ENCODE measurements around the gene KRTAP5-11. TPM values are rescaled to one million over a fixed set of nuclear protein-coding genes. Genes with fewer than 3 reads are reported as not detected.
"Not testable (repeated sequence)": the region's sequence is repeated elsewhere in the genome, so short reads cannot be mapped to it uniquely, and the experiment has no call there.

KRTAP5-11 gene
- polyA plus RNA-seq, 2 of the 4 experiments (the other 2 are of a cell fraction): not detected

DNA sequence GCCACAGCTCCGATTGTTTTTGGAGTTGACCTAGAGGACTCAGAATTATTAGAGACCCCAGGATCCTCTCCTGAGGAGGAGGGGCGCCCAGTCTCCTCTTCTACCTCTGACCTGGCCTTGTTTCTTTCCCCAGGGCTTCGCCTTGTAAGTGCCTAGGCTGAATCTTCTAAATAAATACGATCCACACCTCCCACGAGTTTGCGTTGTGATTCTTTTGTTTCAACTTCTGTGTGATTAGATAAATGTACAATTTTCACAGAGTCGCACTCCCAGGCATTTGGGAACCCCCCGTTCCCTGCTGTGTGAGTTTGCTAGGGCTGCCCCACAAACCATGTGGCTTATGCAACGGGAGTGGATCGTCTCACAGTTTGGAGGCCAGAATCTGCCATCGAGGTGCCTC, 43.7 kb downstream of the KRTAP5-11 start:
- WGBS (ENCODE audit: missing lambda C conversion rate): 62% methylated on average over 11 of the region's 11 CpGs
- ATAC-seq: no peak
- TF ChIP-seq RAD21 (conservative IDR thresholded peaks at IDR 0.05 in 1 of 2, IDR thresholded peaks at IDR 0.05 in 1 of 2) (no peak), CBX8 (IDR thresholded peaks at IDR 0.05) (no peak), FOSL2 (IDR thresholded peaks at IDR 0.05) (no peak), FOSL2 (CRISPR knock-in tag; IDR thresholded peaks at IDR 0.05) (no peak), JUN (IDR thresholded peaks at IDR 0.05) (no peak), FOXS1 (CRISPR knock-in tag; IDR thresholded peaks at IDR 0.05) (no peak), EHMT2 (IDR thresholded peaks at IDR 0.05; ENCODE audit: low read depth) (no peak), ZFP36 (IDR thresholded peaks at IDR 0.05; ENCODE audit: borderline replicate concordance, partially characterized antibody) (no peak), HDAC2 (IDR thresholded peaks at IDR 0.05) (no peak), TFCP2L1 (CRISPR knock-in tag; IDR thresholded peaks at IDR 0.05) (no peak), CEBPB (IDR thresholded peaks at IDR 0.05) (no peak), RARB (CRISPR knock-in tag; IDR thresholded peaks at IDR 0.05) (no peak)
- TF ChIP-seq, protein P1, sequence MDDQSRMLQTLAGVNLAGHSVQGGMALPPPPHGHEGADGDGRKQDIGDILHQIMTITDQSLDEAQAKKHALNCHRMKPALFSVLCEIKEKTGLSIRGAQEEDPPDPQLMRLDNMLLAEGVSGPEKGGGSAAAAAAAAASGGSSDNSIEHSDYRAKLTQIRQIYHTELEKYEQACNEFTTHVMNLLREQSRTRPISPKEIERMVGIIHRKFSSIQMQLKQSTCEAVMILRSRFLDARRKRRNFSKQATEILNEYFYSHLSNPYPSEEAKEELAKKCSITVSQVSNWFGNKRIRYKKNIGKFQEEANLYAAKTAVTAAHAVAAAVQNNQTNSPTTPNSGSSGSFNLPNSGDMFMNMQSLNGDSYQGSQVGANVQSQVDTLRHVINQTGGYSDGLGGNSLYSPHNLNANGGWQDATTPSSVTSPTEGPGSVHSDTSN (IDR thresholded peaks at IDR 0.05): no peak
- TF ChIP-seq, protein P2, sequence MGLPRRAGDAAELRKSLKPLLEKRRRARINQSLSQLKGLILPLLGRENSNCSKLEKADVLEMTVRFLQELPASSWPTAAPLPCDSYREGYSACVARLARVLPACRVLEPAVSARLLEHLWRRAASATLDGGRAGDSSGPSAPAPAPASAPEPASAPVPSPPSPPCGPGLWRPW (IDR thresholded peaks at IDR 0.05): no peak
- TF ChIP-seq, protein P3, sequence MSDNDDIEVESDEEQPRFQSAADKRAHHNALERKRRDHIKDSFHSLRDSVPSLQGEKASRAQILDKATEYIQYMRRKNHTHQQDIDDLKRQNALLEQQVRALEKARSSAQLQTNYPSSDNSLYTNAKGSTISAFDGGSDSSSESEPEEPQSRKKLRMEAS (IDR thresholded peaks at IDR 0.05): no peak
- Histone ChIP-seq H3K4me3 (no peak overlapping the region), H3K9me3 (no peaks in the 10 kb centered on the region), H3K4me2 (no peak overlapping the region), H3K4me1 (no peaks in the 10 kb centered on the region), H3K27ac (no peak overlapping the region)
- ChIA-PET POLR2A (no interaction called here), CTCF (no interaction called here)
- no peak for FAIRE-seq
- DNase-seq (ENCODE audit: low read depth in 1 of 2, low spot score in 1 of 2): no peak

DNA sequence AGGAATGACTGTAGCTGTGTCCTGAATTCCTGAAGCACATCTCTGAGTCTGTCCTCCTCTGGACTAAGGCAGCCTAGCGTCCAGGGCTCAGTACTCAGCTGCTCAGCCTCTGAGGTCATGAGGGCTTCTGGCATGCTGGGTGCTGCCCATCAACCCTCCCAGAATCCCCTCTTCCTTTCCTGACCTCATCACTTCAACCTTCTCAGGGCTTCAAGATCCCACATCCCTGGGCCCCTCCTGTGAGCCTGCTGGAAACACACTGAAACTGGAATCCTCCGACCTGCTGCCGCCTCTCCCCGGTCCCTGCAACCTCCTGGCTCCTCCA, 44.0 kb downstream of the KRTAP5-11 start:
- H3K4me2 ChIP-seq: no peak overlapping the region
- H3K4me3 ChIP-seq: no peak overlapping the region
- 93% methylated on average over 4 of the region's 4 CpGs for WGBS (ENCODE audit: missing lambda C conversion rate)
- DNase-seq (ENCODE audit: low read depth in 1 of 2, low spot score in 1 of 2): no peak
- no peak for FAIRE-seq
- no peaks in the 10 kb centered on the region for H3K4me1 ChIP-seq
- TF ChIP-seq FOXS1 (CRISPR knock-in tag; IDR thresholded peaks at IDR 0.05): no peak
- TF ChIP-seq, protein P1 (IDR thresholded peaks at IDR 0.05): no peak
- TF ChIP-seq ESRRA (IDR thresholded peaks at IDR 0.05; ENCODE audit: borderline replicate concordance, low read length): no peak
- TF ChIP-seq MAFK (IDR thresholded peaks at IDR 0.05; ENCODE audit: partially characterized antibody): no peak
- no peak for TF ChIP-seq JUN (IDR thresholded peaks at IDR 0.05)
- no peak for TF ChIP-seq EP300 (IDR thresholded peaks at IDR 0.05)
- no peak for TF ChIP-seq RCOR1 (IDR thresholded peaks at IDR 0.05; ENCODE audit: low read depth, low read length)
- no peak for TF ChIP-seq ZC3H11A (IDR thresholded peaks at IDR 0.05)
- CTCF ChIA-PET: no interaction called here
- H3K27ac ChIP-seq: no peak overlapping the region
- H3K9me3 ChIP-seq: no peaks in the 10 kb centered on the region
- peak; percentile 31 to 55; a peak in 3 of 6 replicates for ATAC-seq
- POLR2A ChIA-PET: no interaction called here

DNA sequence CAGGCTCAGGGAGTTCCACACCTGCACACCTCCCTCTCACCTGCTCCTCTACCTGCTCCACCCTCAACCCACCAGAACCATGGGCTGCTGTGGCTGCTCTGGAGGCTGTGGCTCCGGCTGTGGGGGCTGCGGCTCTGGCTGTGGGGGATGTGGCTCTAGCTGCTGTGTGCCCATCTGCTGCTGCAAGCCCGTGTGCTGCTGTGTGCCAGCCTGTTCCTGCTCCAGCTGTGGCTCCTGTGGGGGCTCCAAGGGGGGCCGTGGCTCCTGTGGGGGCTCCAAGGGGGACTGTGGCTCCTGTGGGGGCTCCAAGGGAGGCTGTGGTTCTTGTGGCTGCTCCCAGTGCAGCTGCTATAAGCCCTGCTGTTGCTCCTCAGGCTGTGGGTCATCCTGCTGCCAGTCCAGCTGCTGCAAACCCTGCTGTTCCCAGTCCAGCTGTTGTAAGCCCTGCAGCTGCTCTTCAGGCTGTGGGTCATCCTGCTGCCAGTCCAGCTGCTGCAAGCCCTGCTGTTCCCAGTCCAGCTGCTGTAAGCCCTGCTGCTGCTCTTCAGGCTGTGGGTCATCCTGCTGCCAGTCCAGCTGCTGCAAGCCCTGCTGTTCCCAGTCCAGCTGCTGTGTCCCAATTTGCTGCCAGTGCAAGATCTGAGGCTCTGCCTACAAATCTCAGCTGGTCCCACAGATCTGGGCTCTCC, 44.6 kb downstream of the KRTAP5-11 start, which contains the start of gene KRTAP5-8:
TSS of gene KRTAP5-8 (plus strand) at position 49 of the 689 bp plus-strand sequence. CDS start at position 80, 31 bp downstream.
- H3K4me3 ChIP-seq; POLR2A ChIA-PET; H3K9me3 ChIP-seq; H3K4me2 ChIP-seq; FAIRE-seq; H3K4me1 ChIP-seq; ATAC-seq; DNase-seq (ENCODE audit: low read depth in 1 of 2, low spot score in 1 of 2); H3K27ac ChIP-seq: not testable (repeated sequence)
- WGBS (ENCODE audit: missing lambda C conversion rate): no CpG with 5 or more reads among the region's 4 CpGs
- CTCF ChIA-PET: interaction anchor here (1.3 kb wide), 1 partner anchor 13 kb away, joined by 4 read pairs; no protein-coding TSS in a partner anchor

Data from A549 (cell line).